OCI-LY3 (cell line): ENCODE measurements around the gene KCNH3.
A peak's percentile ranks its signal among the peaks of the same experiment; 100 is the strongest.

ENCODE experiments used
- H2AFZ ChIP-seq: fragments of 200-600, 300-600 bp; shearing (Covaris generic); 2 replicates; pipeline ENCODE4 v1.6.0; 2014; ENCODE audit warnings: antibody characterized with exemption, low read depth, low read length
- H3K27ac ChIP-seq: fragments of 200-600, 300-600 bp; sonication (generic); 2 replicates; pipeline ENCODE4 v1.5.1; 2014; ENCODE audit warnings: mild to moderate bottlenecking, low read length, moderate library complexity, mixed read lengths
- H3K27me3 ChIP-seq: fragments of 200-600, 300-600 bp; sonication (generic); 2 replicates; pipeline ENCODE4 v1.6.1; 2014; ENCODE audit warnings: low read depth, low read length, mixed read lengths
- H3K36me3 ChIP-seq: fragments of 200-600, 300-600 bp; sonication (generic); replicated peaks from 2 replicates; pipeline ENCODE3; 2014; ENCODE audit warnings: low read depth, low read length, mixed read lengths
- H3K4me1 ChIP-seq: fragments of 300-600, 200-600 bp; sonication (generic); 2 replicates; pipeline ENCODE4 v1.6.1; 2014; ENCODE audit warnings: low read length, mixed read lengths
- H3K4me2 ChIP-seq: fragments of 200-600, 300-600 bp; sonication (generic); 2 replicates; pipeline ENCODE4 v1.6.1; 2014; ENCODE audit warnings: low read length, mixed read lengths
- H3K4me3 ChIP-seq: fragments of 300-600, 200-600 bp; sonication (generic); 2 replicates; pipeline ENCODE4 v1.5.1; 2014; ENCODE audit warnings: antibody characterized with exemption, mild to moderate bottlenecking, low read length, moderate library complexity
- H3K79me2 ChIP-seq: fragments of 300-600, 200-600 bp; shearing (Covaris generic); 2 replicates; pipeline ENCODE4 v1.6.1; 2014; ENCODE audit warnings: mild to moderate bottlenecking, low read length, mixed read lengths
- H3K9ac ChIP-seq: fragments of 300-600, 200-600 bp; shearing (Covaris generic); 2 replicates; pipeline ENCODE4 v1.6.0; 2014; ENCODE audit warnings: mild to moderate bottlenecking, low read length, moderate library complexity
- H3K9me3 ChIP-seq: fragments of 200-600, 300-600 bp; shearing (Covaris generic); 2 replicates; pipeline ENCODE4 v1.6.1; 2014; ENCODE audit warnings: low read length, mixed read lengths; ENCODE audit not compliant: insufficient read depth
- H4K20me1 ChIP-seq: fragments of 200-600, 300-600 bp; sonication (generic); 2 replicates; pipeline ENCODE4 v1.6.1; 2016; ENCODE audit warnings: low read length, mixed read lengths; ENCODE audit not compliant: insufficient read depth
- CTCF ChIP-seq: fragments of 200-600, 300-600 bp; sonication (generic); IDR thresholded peaks from 2 replicates; pipeline ENCODE4 v1.5.1; 2014; ENCODE audit warnings: antibody characterized with exemption, low read length, low read depth
- EZH2phosphoT487 ChIP-seq: fragments of 200-600 bp; shearing (Covaris generic); IDR thresholded peaks from 2 replicates; pipeline ENCODE4 v1.6.1; 2018; ENCODE audit warnings: antibody characterized with exemption, mixed run types, low read depth

The KCNH3 gene

GRCh38 chr12:49578471-49579112 lies 39.8 kb downstream of the KCNH3 start:
- no peaks in the 10 kb centered on the region for H3K9me3 ChIP-seq
- no peak overlapping the region for H2AFZ ChIP-seq
- H3K27ac ChIP-seq: no peak overlapping the region
- TF ChIP-seq CTCF (no peak), EZH2phosphoT487 (no peak)
- no peaks in the 10 kb centered on the region; the same call in 1 of the 2 replicates for H3K79me2 ChIP-seq
- no peaks in the 10 kb centered on the region for H3K27me3 ChIP-seq
- H3K36me3 ChIP-seq: peaks cover 7% of the 10 kb centered on the region
- no peaks in the 10 kb centered on the region for H4K20me1 ChIP-seq
- no peak overlapping the region for H3K4me3 ChIP-seq
- H3K4me2 ChIP-seq: no peak overlapping the region
- H3K4me1 ChIP-seq: peaks cover 11% of the 10 kb centered on the region
- H3K9ac ChIP-seq: no peak overlapping the region

GRCh38 chr12:49580572-49581535 lies 42.0 kb downstream of the KCNH3 start:
- no peak overlapping the region for H3K4me3 ChIP-seq
- no peaks in the 10 kb centered on the region for H3K9me3 ChIP-seq
- H3K4me2 ChIP-seq: 0 out of 2 replicates have a peak overlapping the region, but pooled peaks have one; percentile 15
- no peaks in the 10 kb centered on the region for H4K20me1 ChIP-seq
- no peak overlapping the region for H3K9ac ChIP-seq
- peaks cover 3% of the 10 kb centered on the region for H3K36me3 ChIP-seq
- peaks cover 11% of the 10 kb centered on the region for H3K4me1 ChIP-seq
- H3K79me2 ChIP-seq: no peaks in the 10 kb centered on the region; the same call in 1 of the 2 replicates
- no peak overlapping the region for H3K27ac ChIP-seq
- no peaks in the 10 kb centered on the region for H3K27me3 ChIP-seq
- H2AFZ ChIP-seq: no peak overlapping the region
- TF ChIP-seq CTCF (peak; percentile 77), EZH2phosphoT487 (no peak)

GRCh38 chr12:49582201-49582600 lies 43.4 kb downstream of the KCNH3 start:
- H3K4me2 ChIP-seq: no peak overlapping the region

More at GRCh38 chr12:49582201-49582600, 43.4 kb downstream of the KCNH3 start:
- Histone ChIP-seq H2AFZ (no peak overlapping the region), H3K9ac (no peak overlapping the region), H3K4me1 (peaks cover 11% of the 10 kb centered on the region), H3K27me3 (no peaks in the 10 kb centered on the region), H3K79me2 (no peaks in the 10 kb centered on the region; the same call in 1 of the 2 replicates), H3K36me3 (no peaks in the 10 kb centered on the region), H4K20me1 (no peaks in the 10 kb centered on the region), H3K9me3 (no peaks in the 10 kb centered on the region), H3K4me3 (no peak overlapping the region), H3K27ac (no peak overlapping the region)
- TF ChIP-seq CTCF (no peak), EZH2phosphoT487 (no peak)
